ENCODE results near the gene PPDPF. TPM values are rescaled to one million over a fixed set of nuclear protein-coding genes. Genes with fewer than 3 reads are reported as not detected.

Gene PPDPF
- total RNA-seq, 1 donor: 38.4 TPM

GRCh38 chr20:63487781-63488241, 32.8 kb upstream of the PPDPF start:
- TF ChIP-seq CTCF (IDR thresholded peaks at IDR 0.05; ENCODE audit: insufficient read depth, low read depth, low read length): no peak
- DNase-seq (ENCODE audit: low read depth): no peak

GRCh38 chr20:63488315-63489251, 32.0 kb upstream of the PPDPF start:
- no peak for TF ChIP-seq CTCF (IDR thresholded peaks at IDR 0.05; ENCODE audit: insufficient read depth, low read depth, low read length)
- no peak overlapping the region for H3K4me3 ChIP-seq (ENCODE audit: low read depth, low read length)
- no peak for DNase-seq (ENCODE audit: low read depth)

More at GRCh38 chr20:63487781-63488241, 32.8 kb upstream of the PPDPF start:
- H3K4me3 ChIP-seq (ENCODE audit: low read depth, low read length): no peak overlapping the region

- H3K4me3 ChIP-seq (ENCODE audit: low read depth, low read length): no peak overlapping the region
- TF ChIP-seq CTCF (IDR thresholded peaks at IDR 0.05; ENCODE audit: insufficient read depth, low read depth, low read length): no peak
- DNase-seq (ENCODE audit: low read depth): no peak
Observed at GRCh38 chr20:63490416-63490815, 30.1 kb upstream of the PPDPF start.

GRCh38 chr20:63491078-63491477, 29.5 kb upstream of the PPDPF start:
- no peak overlapping the region for H3K4me3 ChIP-seq (ENCODE audit: low read depth, low read length)
- no peak for TF ChIP-seq CTCF (IDR thresholded peaks at IDR 0.05; ENCODE audit: insufficient read depth, low read depth, low read length)
- DNase-seq (ENCODE audit: low read depth): no peak

- no peak for TF ChIP-seq CTCF (IDR thresholded peaks at IDR 0.05; ENCODE audit: insufficient read depth, low read depth, low read length)
- no peak overlapping the region for H3K4me3 ChIP-seq (ENCODE audit: low read depth, low read length)
- DNase-seq (ENCODE audit: low read depth): no peak
Observed at GRCh38 chr20:63491635-63492230, 28.8 kb upstream of the PPDPF start.

- no peak for TF ChIP-seq CTCF (IDR thresholded peaks at IDR 0.05; ENCODE audit: insufficient read depth, low read depth, low read length)
- DNase-seq (ENCODE audit: low read depth): no peak
- no peak overlapping the region for H3K4me3 ChIP-seq (ENCODE audit: low read depth, low read length)
Observed at GRCh38 chr20:63492518-63492917, 28.0 kb upstream of the PPDPF start.

Measured in fibroblast of villous mesenchyme (primary cell).